Hair follicle dermal papilla cell (primary cell): ENCODE measurements around the gene FBH1. TPM values are rescaled to one million over a fixed set of nuclear protein-coding genes. Genes with fewer than 3 reads are reported as not detected.

Experiments
- total RNA-seq: library from RNA; depleted of rRNA; stranded (reverse); fragments of >200 nt; gene quantifications from 2 replicates; pipeline ENCODE4 v1.2.3, GENCODE V29; 2012

FBH1 gene
- 81.0 and 114 TPM in 2 replicates for total RNA-seq

DNA sequence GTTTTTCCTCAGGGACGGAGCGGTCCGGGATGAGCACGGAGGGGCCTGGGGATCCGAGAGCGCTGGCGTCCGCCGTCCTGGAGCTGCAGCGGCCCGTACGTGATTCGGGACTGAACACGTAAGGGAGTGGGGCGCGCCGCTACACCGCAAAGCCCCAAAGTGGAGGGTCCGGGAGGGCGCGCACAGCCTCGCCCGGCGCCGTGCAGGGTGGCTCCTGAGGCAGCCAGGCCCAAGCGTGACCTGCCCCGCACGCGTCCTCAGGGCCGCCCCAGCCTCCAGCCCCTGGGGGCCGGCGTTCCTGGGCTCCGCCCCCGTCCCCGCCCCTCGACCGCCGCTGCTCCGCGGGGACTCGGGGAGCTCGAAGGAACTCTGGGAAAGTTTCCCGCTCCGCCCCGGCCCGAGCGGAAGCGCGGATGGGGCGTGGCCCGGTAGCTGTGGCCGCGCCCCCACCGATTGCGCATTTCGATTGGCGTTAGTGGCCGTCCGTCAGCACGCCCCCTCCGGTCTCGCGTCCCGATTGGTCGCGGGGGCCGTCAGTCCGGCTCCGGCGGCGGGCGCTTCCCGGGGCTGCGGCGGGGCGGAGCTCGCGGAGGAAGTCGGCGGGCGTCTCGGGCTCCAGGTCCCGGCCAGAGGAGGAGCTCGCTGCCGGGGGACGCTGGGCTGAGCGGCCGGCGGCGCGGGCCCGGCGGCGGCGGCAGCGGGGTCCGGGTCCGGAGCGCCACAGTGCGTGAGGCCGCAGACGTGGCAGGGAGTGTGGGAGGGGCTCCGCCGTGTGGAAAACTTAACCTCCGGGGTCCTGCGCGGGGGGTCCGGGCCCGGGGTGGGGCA lies at the start of gene FBH1, which contains the start of gene ANKRD16:
TSS of gene FBH1 (plus strand) at position 620 of the 828 bp plus-strand sequence. CDS start at position 723, 103 bp downstream.
TSS of gene ANKRD16 (minus strand) at position 270 of the 828 bp plus-strand sequence. CDS start 539 bp downstream, outside the sequence.

DNA sequence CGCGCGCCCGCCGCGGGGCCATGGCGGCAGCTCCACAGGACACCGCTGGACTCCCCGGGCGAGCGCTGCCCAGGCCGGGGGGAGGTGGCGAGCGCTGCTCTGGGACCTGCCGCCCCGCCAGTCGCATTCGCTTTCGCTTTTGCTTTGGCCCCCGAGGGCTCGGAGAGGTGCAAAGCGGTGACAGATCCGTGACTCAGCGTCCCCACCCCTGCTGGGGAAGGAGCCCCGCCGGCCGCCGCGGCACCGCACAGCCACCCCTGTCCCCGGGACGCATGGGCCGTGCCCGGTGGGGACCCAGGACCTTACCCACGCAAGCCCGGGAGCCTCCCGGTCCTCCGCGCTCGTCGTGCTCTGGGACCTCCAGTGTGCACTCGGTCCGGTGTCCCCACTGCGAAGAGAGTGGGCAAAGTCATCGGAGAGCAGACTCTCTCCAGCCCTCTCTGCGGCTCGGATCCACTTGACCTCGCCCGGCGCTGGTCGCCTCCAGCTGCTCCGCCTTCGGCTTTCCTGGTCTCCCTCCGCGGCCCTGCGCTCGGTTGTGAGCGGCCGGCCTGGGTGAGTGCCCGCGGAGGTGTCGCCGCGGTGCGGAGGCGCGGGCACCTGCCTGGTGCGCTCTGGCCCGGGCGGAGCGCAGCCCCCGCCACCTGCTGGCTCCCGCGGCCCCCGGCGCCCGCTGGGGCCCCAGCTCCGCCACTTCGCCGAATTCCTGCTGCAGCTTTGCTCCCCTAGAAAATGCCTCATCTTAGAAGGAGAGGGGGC lies 87.6 kb downstream of the FBH1 start, which contains the start of gene IL15RA:
TSS of gene IL15RA (minus strand) at position 73 of the 759 bp plus-strand sequence. CDS start at position 22, 51 bp downstream.

Other genes starting within 250 kb of the FBH1 start
- 32.3 and 33.4 TPM in 2 replicates for gene ASB13, start 223.6 kb upstream of the FBH1 start, total RNA-seq
- 86.7 and 108 TPM in 2 replicates for gene TASOR2, start 205.4 kb upstream of the FBH1 start, total RNA-seq
- 385 and 422 TPM in 2 replicates for gene GDI2, start 76.8 kb upstream of the FBH1 start, total RNA-seq
- gene ANKRD16, start 350 bp upstream of the FBH1 start, total RNA-seq = 7.3 and 7.5 TPM in 2 replicates
- gene IL15RA, start 87.3 kb downstream of the FBH1 start, total RNA-seq = 3.0 and 3.4 TPM in 2 replicates
- gene IL2RA, start 172.1 kb downstream of the FBH1 start, total RNA-seq = not detected in 2 replicates
- 24.3 and 25.1 TPM in 2 replicates for gene RBM17, start 198.8 kb downstream of the FBH1 start, total RNA-seq